Mesendoderm (in vitro differentiated cells): ENCODE measurements around the gene LSS.

Source experiments
- DNase-seq: peaks from one replicate; pipeline ENCODE4 v3.0.0; 2013
- H2AK5ac ChIP-seq: 2 replicates; pipeline ENCODE4 v1.6.1; 2013; ENCODE audit warnings: low read length, inconsistent platforms
- H2BK120ac ChIP-seq: 2 replicates; pipeline ENCODE4 v1.6.1; 2013; ENCODE audit warnings: low read depth, mild to moderate bottlenecking, low read length, moderate library complexity, mixed read lengths
- H2BK15ac ChIP-seq: replicated peaks from 2 replicates; pipeline ENCODE4 v1.6.1; 2013; ENCODE audit warnings: low read depth, mild to moderate bottlenecking, moderate library complexity
- H2BK5ac ChIP-seq: 2 replicates; pipeline ENCODE4 v1.6.1; 2013; ENCODE audit warnings: low read length, inconsistent platforms
- H3K18ac ChIP-seq: 2 replicates; pipeline ENCODE4 v1.6.1; 2013; ENCODE audit warnings: mild to moderate bottlenecking, low read length, mixed read lengths
- H3K23ac ChIP-seq: one replicate; pipeline ENCODE4 v1.6.1; 2013; ENCODE audit warnings: low read length
- H3K27ac ChIP-seq: 2 replicates; pipeline ENCODE4 v1.5.1; 2013; ENCODE audit warnings: low read depth, mild to moderate bottlenecking, inconsistent platforms, low read length, moderate library complexity
- H3K27me3 ChIP-seq: 2 replicates; pipeline ENCODE4 v1.6.1; 2013; ENCODE audit warnings: low read length, control low read depth, mild to moderate bottlenecking, inconsistent platforms; ENCODE audit not compliant: insufficient read depth, poor library complexity
- H3K36me3 ChIP-seq: 2 replicates; pipeline ENCODE4 v1.6.1; 2013; ENCODE audit warnings: low read length, inconsistent platforms; ENCODE audit not compliant: control insufficient read depth, insufficient read depth
- H3K4ac ChIP-seq: one replicate; pipeline ENCODE4 v1.6.1; 2013; ENCODE audit warnings: low read depth, mild to moderate bottlenecking, low read length, moderate library complexity
- H3K4me1 ChIP-seq: 2 replicates; pipeline ENCODE4 v1.6.1; 2013; ENCODE audit warnings: low read depth, low read length, inconsistent platforms; ENCODE audit not compliant: control insufficient read depth
- H3K4me2 ChIP-seq: 2 replicates; pipeline ENCODE4 v1.6.1; 2013; ENCODE audit warnings: low read length
- H3K4me3 ChIP-seq: 2 replicates; pipeline ENCODE4 v1.5.1; 2013; ENCODE audit warnings: mild to moderate bottlenecking, low read length
- H3K56ac ChIP-seq: one replicate; pipeline ENCODE4 v1.6.1; 2013; ENCODE audit warnings: low read length
- H3K79me1 ChIP-seq: 2 replicates; pipeline ENCODE4 v1.6.1; 2013; ENCODE audit warnings: low read length, inconsistent platforms
- H3K79me2 ChIP-seq: 2 replicates; pipeline ENCODE4 v1.6.1; 2013; ENCODE audit warnings: mild to moderate bottlenecking, low read length; ENCODE audit not compliant: control insufficient read depth, insufficient read depth
- H3K9ac ChIP-seq: 2 replicates; pipeline ENCODE4 v1.6.1; 2013; ENCODE audit warnings: low read length, inconsistent platforms
- H4K5ac ChIP-seq: one replicate; pipeline ENCODE4 v1.6.1; 2013; ENCODE audit warnings: low read length
- H4K8ac ChIP-seq: one replicate; pipeline ENCODE4 v1.6.1; 2013; ENCODE audit warnings: low read depth, mild to moderate bottlenecking, control low read depth, low read length, moderate library complexity
- WGBS: extraction: QIAGEN DNeasy Blood & Tissue Kit; methylation state at CpG from one replicate; pipeline ENCODE4 v1.1.7; 2013; ENCODE audit warnings: low lambda C conversion rate, missing lambda C conversion rate; ENCODE audit not compliant: insufficient coverage; ENCODE audit errors: extremely low coverage; 5-methylcytosine and 5-hydroxymethylcytosine counted together

Gene LSS

DNA sequence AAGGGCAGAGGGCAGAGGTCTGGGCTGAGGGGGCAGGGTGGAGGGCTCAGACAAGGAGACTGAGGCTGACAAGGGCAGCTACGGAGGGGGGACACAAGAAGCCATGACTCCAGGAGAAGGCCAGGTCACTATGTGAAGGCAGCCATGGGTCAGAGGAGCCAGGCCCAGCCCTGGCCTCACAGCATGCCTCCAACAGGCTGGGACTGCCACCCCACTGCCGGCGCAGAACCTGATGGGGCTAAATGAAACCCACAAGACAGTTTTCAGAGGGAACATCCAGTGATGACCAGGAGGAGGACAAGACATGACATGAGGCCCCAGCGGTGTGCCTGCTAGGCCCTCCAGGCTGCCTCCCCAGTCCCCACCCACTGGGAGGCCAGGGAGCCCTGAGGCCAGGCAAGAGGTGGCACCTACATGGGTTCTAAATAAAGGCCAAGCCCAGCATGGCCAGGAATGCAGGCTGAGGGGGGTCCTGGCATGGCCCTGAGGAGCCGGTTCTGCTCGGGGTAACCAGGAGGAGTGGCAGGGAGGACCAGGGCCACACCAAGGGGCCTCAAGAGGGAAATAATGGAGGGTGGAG, 27.3 kb upstream of the LSS start:
- no peaks in the 10 kb centered on the region for H3K27me3 ChIP-seq
- no peak for DNase-seq
- H2BK15ac ChIP-seq, result no peak overlapping the region
- H2BK120ac ChIP-seq, result no peak overlapping the region
- H3K4me1 ChIP-seq, result no peaks in the 10 kb centered on the region
- H3K4me3 ChIP-seq, result no peak overlapping the region
- no peak overlapping the region for H3K23ac ChIP-seq
- H3K36me3 ChIP-seq, result peaks cover 24% of the 10 kb centered on the region
- no peak overlapping the region for H4K8ac ChIP-seq
- no peak overlapping the region for H3K27ac ChIP-seq
- no peaks in the 10 kb centered on the region for H3K79me2 ChIP-seq
- H3K4ac ChIP-seq, result no peak overlapping the region
- H3K56ac ChIP-seq, result no peak overlapping the region
- no peak overlapping the region for H3K4me2 ChIP-seq
- WGBS, result no CpG with 5 or more reads among the region's 6 CpGs
- H2BK5ac ChIP-seq, result no peak overlapping the region
- no peak overlapping the region for H2AK5ac ChIP-seq
- no peak overlapping the region for H3K18ac ChIP-seq
- no peaks in the 10 kb centered on the region for H3K79me1 ChIP-seq
- H4K5ac ChIP-seq, result no peak overlapping the region
- H3K9ac ChIP-seq, result no peak overlapping the region

DNA sequence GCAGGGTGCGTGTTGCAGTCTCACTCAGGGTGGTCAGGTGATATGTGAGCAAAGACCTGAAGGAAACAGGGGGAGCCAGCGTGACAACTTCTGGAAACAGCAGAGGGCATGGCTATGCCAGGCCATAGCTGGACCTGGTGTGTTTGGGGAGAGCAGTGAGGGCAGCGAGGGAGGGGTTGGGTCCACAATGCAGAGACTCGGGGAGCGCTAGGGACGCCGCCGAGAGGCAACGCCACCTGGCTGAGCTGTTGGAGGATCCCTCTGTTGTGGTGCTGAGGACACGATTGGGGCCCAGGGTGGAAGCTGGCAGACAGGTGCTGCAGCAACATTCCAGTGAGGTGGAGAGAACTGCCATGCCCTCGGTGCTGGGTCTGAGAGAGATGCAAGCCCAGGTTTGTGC, 26.6 kb upstream of the LSS start:
- no peaks in the 10 kb centered on the region for H3K4me1 ChIP-seq
- no peaks in the 10 kb centered on the region for H3K79me1 ChIP-seq
- no peak overlapping the region for H3K4me2 ChIP-seq
- no peak for DNase-seq
- H2BK5ac ChIP-seq, result no peak overlapping the region
- no peak overlapping the region for H3K23ac ChIP-seq
- H4K8ac ChIP-seq, result no peak overlapping the region
- H2BK15ac ChIP-seq, result no peak overlapping the region
- H2BK120ac ChIP-seq, result no peak overlapping the region
- H3K4me3 ChIP-seq, result no peak overlapping the region
- H3K27me3 ChIP-seq, result no peaks in the 10 kb centered on the region
- no peak overlapping the region for H3K18ac ChIP-seq
- no CpG with 5 or more reads among the region's 11 CpGs for WGBS
- H2AK5ac ChIP-seq, result no peak overlapping the region
- H3K79me2 ChIP-seq, result no peaks in the 10 kb centered on the region
- H3K9ac ChIP-seq, result no peak overlapping the region
- H3K4ac ChIP-seq, result no peak overlapping the region
- peaks cover 28% of the 10 kb centered on the region for H3K36me3 ChIP-seq
- no peak overlapping the region for H3K27ac ChIP-seq
- no peak overlapping the region for H4K5ac ChIP-seq
- H3K56ac ChIP-seq, result no peak overlapping the region

DNA sequence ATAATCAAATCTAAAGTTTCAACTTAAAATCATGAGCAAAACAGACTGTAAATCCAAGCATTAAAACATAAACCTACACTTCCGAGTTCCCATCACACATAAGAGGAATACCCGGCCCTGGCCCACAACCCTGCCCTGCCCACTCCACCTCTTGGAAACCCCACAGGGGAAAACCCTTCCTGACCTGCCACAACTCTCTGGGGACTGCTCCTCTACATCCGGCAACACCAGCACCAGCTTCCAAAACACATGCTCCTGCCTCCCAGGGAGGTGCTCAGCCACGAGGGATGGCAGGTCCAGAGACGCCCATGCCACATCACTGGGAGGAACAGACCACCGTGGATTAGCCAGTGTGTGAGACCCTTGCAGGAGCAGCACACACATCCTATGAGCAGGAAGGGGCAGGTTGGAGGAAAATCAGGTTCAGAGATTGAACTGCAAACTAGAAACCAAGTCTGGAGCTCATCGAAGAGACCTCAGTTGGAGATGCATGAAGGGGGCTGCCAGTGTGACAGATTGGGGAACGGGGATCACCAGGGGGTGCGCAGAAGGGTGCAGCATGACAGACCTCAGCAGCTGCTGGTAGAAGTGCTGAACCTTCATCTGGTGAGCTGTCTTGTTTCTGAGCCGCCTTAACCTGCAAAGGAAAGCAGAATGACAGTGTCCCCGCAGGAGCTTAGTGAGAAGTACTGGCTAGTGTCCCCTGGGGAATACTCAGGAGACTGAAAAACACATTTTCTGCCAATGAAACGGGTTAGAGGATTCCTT, 25.8 kb upstream of the LSS start:
- H4K8ac ChIP-seq, result no peak overlapping the region
- H3K56ac ChIP-seq, result no peak overlapping the region
- H3K36me3 ChIP-seq, result peaks cover 29% of the 10 kb centered on the region
- H3K79me1 ChIP-seq, result no peaks in the 10 kb centered on the region
- H4K5ac ChIP-seq, result no peak overlapping the region
- no peak overlapping the region for H3K4ac ChIP-seq
- no peaks in the 10 kb centered on the region for H3K79me2 ChIP-seq
- no peak overlapping the region for H3K27ac ChIP-seq
- no peak overlapping the region for H2BK120ac ChIP-seq
- WGBS, result no CpG with 5 or more reads among the region's 12 CpGs
- H3K23ac ChIP-seq, result no peak overlapping the region
- no peaks in the 10 kb centered on the region for H3K4me1 ChIP-seq
- H3K4me3 ChIP-seq, result no peak overlapping the region
- DNase-seq, result no peak
- no peaks in the 10 kb centered on the region for H3K27me3 ChIP-seq
- H3K4me2 ChIP-seq, result no peak overlapping the region
- no peak overlapping the region for H2BK15ac ChIP-seq
- H3K18ac ChIP-seq, result no peak overlapping the region
- H3K9ac ChIP-seq, result no peak overlapping the region
- no peak overlapping the region for H2AK5ac ChIP-seq
- H2BK5ac ChIP-seq, result no peak overlapping the region

DNA sequence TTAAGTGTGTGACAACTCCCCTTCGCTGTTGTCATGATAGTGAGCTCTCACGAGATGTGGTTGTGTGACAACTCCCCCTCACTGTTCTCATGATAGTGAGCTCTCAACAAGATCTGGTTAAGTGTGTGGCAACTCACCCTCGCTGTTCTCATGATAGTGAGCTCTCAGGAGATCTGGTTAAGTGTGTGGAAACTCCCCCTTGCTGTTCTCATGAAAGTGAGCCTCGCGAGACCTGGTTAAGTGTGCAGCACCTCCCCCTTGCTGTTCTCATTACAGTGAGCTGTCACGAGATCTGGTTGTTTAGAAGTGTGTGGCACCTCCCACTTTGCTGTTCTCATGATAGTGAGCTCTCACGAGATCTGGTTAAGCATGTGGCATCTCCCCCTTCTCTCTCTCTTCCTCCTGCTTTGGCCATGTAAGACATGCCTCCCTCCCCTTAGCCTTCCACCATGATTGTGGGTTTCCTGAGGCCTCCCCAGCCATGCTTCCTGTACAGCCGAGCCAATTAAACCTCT, 25.1 kb upstream of the LSS start:
- H2AK5ac ChIP-seq, result no peak overlapping the region
- no peak overlapping the region for H3K56ac ChIP-seq
- no peaks in the 10 kb centered on the region for H3K79me2 ChIP-seq
- H3K27me3 ChIP-seq, result no peaks in the 10 kb centered on the region
- no peak overlapping the region for H2BK120ac ChIP-seq
- no peak overlapping the region for H2BK15ac ChIP-seq
- WGBS, result no CpG with 5 or more reads among the region's 8 CpGs
- peak; percentile 70 for DNase-seq
- no peak overlapping the region for H2BK5ac ChIP-seq
- peaks cover 26% of the 10 kb centered on the region for H3K36me3 ChIP-seq
- no peaks in the 10 kb centered on the region for H3K4me1 ChIP-seq
- H4K5ac ChIP-seq, result no peak overlapping the region
- H3K4ac ChIP-seq, result no peak overlapping the region
- H3K4me3 ChIP-seq, result no peak overlapping the region
- H4K8ac ChIP-seq, result no peak overlapping the region
- no peak overlapping the region for H3K9ac ChIP-seq
- H3K4me2 ChIP-seq, result no peak overlapping the region
- no peak overlapping the region for H3K27ac ChIP-seq
- H3K23ac ChIP-seq, result no peak overlapping the region
- H3K18ac ChIP-seq, result no peak overlapping the region
- H3K79me1 ChIP-seq, result no peaks in the 10 kb centered on the region

DNA sequence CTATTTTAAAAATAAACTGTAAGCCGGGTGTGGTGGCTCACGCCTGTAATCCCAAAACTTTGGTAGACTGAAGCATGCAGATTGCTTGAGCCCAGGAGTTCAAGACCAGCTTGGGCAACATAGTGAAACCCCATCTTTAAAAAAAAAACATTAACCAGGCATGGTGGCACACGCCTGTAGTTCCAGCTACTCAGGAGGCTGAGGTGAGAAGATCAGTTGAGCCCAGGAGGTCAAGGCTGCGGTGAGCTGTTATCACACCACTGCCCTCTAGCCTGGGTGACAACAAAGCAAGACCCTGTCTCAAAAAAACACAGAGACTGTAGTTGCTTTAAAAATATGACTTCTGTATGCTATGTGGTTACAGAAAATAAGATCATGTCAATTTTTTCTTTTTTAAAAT, 24.3 kb upstream of the LSS start:
- WGBS, result no CpG with 5 or more reads among the region's 4 CpGs
- Histone ChIP-seq H3K4me2 (no peak overlapping the region), H3K27me3 (no peaks in the 10 kb centered on the region), H3K79me1 (no peaks in the 10 kb centered on the region), H2AK5ac (no peak overlapping the region), H2BK120ac (no peak overlapping the region), H3K56ac (no peak overlapping the region), H4K8ac (no peak overlapping the region), H3K4me1 (no peaks in the 10 kb centered on the region), H3K36me3 (peaks cover 27% of the 10 kb centered on the region), H3K4me3 (no peak overlapping the region), H2BK15ac (no peak overlapping the region), H3K23ac (no peak overlapping the region), H2BK5ac (no peak overlapping the region), H3K4ac (no peak overlapping the region), H3K9ac (no peak overlapping the region), H3K79me2 (no peaks in the 10 kb centered on the region), H4K5ac (no peak overlapping the region), H3K27ac (no peak overlapping the region), H3K18ac (no peak overlapping the region)
- DNase-seq, result no peak
